ENCODE measurements around the gene GABPB1. TPM values are rescaled to one million over a fixed set of nuclear protein-coding genes. Genes with fewer than 3 reads are reported as not detected.
A peak's percentile ranks its signal among the peaks of the same experiment; 100 is the strongest.

GABPB1 gene
- total RNA-seq, 1 donor from 2014 or later, result 69.5 TPM

DNA sequence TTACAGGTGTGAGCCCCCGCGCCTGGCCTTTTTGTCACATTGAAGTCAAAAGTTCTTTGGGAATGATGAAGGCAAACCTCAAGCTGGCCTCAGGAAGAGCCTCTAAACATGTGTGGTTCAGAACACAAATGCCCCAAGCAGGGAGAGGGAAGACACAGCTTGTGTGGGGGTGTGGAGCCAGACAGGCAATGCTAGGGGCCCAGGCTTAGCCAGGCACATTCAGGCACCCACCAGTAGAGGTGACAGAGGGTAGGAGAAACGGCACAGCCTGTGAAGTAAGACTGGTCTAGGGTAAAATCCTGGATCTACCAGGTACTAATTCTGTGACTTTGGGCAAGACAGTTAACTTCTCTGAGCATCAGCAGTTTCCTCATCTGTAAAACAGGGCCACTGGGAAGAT, 93.0 kb downstream of the GABPB1 start:
- Mint-ChIP-seq H3K9me3 (peaks cover 1% of the 10 kb centered on the region), H3K27me3 (ENCODE audit: low read depth) (no peaks in the 10 kb centered on the region), H3K27ac (peak overlapping the region; percentile 98), H3K4me1 (ENCODE audit: low read depth) (peaks cover 66% of the 10 kb centered on the region), H3K4me3 (ENCODE audit: low read depth) (no peak overlapping the region), H3K36me3 (ENCODE audit: low read depth) (peaks cover 4% of the 10 kb centered on the region)
- no peak for DNase-seq (ENCODE audit: low spot score)
- intact Hi-C loops (cut with micrococcal nuclease), result loop anchor here (1.0 to 5.0 kb wide), 10 partner anchors 13 to 1385 kb away; partner anchors contain the start of gene EID1

DNA sequence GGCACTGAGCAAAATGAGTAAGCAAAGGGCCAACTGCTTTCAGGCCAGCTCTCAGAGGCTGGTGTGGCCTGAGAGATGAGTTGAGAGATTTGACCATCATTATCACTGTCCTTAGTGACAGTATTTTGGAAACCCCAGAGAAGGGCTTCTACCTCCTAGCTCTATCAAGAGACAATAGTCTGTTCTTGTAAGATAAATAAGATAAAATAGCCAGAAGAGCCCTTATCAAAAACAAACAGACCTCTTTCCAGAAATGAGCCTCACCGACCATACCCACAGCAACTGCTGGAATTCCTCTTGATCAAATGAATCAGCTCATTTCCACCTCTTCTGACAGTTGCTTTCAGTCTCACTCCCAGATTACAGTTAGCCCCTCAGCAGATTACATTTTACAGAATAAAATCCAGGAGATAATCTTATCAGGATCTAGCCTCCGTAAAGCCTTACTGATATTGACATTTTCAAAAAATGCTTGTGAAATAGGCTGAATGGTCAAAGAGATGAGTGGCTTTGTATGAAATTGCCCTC, 94.0 kb downstream of the GABPB1 start:
- no peaks in the 10 kb centered on the region for H3K27me3 Mint-ChIP-seq (ENCODE audit: low read depth)
- H3K4me1 Mint-ChIP-seq (ENCODE audit: low read depth), result peaks cover 76% of the 10 kb centered on the region
- peaks cover 5% of the 10 kb centered on the region for H3K36me3 Mint-ChIP-seq (ENCODE audit: low read depth)
- intact Hi-C loops (cut with micrococcal nuclease), result loop anchor here (1.0 to 5.0 kb wide), 12 partner anchors 12 to 1384 kb away; partner anchors contain the start of gene EID1
- no peaks in the 10 kb centered on the region for H3K9me3 Mint-ChIP-seq
- peak overlapping the region; percentile 98 for H3K27ac Mint-ChIP-seq
- no peak for DNase-seq (ENCODE audit: low spot score)
- H3K4me3 Mint-ChIP-seq (ENCODE audit: low read depth), result peak overlapping the region; percentile 64

DNA sequence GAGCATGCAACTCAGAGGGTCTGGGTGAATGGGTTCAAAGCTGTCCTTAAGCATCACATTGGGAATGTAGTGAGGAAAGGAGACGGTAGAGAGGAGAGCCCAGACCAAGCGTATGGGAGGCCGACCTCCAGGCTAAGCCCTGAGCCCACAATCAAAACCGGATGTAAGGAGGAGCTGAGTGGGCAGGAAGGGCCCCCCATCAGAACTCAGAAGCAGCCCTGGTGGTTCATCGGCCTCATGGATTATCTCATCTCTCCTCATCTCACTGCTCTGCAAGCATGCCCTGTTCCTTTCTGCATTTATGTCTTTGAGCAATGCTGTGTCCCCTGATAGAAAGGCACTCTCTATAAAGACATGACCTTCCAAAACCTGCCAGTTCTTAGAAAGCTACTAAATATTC, 95.7 kb downstream of the GABPB1 start:
- Mint-ChIP-seq H3K4me3 (ENCODE audit: low read depth) (peak overlapping the region; percentile 15), H3K4me1 (ENCODE audit: low read depth) (peaks cover 77% of the 10 kb centered on the region), H3K27me3 (ENCODE audit: low read depth) (no peaks in the 10 kb centered on the region), H3K9me3 (no peaks in the 10 kb centered on the region), H3K36me3 (ENCODE audit: low read depth) (peaks cover 11% of the 10 kb centered on the region), H3K27ac (peak overlapping the region; percentile 98)
- intact Hi-C loops (cut with micrococcal nuclease), result no loop called here
- no peak for DNase-seq (ENCODE audit: low spot score)

DNA sequence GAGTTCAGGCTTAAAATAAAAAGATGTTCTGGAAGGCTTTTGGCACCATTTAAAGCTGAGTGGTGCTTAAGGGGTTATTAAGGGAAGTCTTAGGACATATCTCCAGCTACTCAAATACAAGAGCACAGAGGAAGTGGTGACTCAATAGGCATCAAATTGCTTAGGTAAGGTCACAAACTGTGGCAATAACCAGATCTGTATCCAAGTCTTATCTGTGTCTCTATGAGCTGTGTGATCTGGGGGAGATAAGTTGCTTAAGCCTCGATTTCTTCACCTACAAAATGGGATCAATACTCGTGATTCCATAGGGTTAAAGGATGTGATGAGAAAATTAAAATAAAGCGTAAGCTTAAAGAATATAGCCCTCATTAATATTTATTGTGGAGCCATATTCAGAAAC, 97.1 kb downstream of the GABPB1 start:
- no peaks in the 10 kb centered on the region for H3K9me3 Mint-ChIP-seq
- H3K27me3 Mint-ChIP-seq (ENCODE audit: low read depth), result no peaks in the 10 kb centered on the region
- peaks cover 11% of the 10 kb centered on the region for H3K36me3 Mint-ChIP-seq (ENCODE audit: low read depth)
- peak overlapping the region; percentile 98 for H3K27ac Mint-ChIP-seq
- H3K4me1 Mint-ChIP-seq (ENCODE audit: low read depth), result peaks cover 73% of the 10 kb centered on the region
- intact Hi-C loops (cut with micrococcal nuclease), result no loop called here
- no peak for DNase-seq (ENCODE audit: low spot score)
- no peak overlapping the region for H3K4me3 Mint-ChIP-seq (ENCODE audit: low read depth)

DNA sequence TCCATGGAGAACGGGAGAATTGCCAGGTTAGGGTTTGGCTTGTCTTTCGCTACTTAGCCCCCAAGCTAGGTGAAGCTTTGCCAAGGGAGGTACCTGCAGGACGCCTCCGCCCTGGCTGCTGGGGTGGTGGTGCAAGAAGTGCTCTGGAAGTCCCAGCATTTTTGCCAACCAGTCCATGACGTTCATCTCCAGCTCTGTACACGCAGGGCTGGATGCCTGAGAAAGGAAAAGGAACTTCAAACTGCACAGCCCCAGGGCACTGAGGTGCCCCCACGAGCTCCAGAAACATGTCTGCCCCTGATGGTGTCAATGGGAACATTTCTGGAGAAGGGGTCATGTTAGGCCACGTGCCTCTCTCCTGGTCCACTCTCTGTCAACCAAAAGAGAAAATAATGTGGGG, 97.7 kb downstream of the GABPB1 start:
- no peak overlapping the region for H3K4me3 Mint-ChIP-seq (ENCODE audit: low read depth)
- peaks cover 73% of the 10 kb centered on the region for H3K4me1 Mint-ChIP-seq (ENCODE audit: low read depth)
- intact Hi-C loops (cut with micrococcal nuclease), result no loop called here
- H3K27me3 Mint-ChIP-seq (ENCODE audit: low read depth), result no peaks in the 10 kb centered on the region
- H3K36me3 Mint-ChIP-seq (ENCODE audit: low read depth), result peaks cover 11% of the 10 kb centered on the region
- H3K9me3 Mint-ChIP-seq, result no peaks in the 10 kb centered on the region
- no peak for DNase-seq (ENCODE audit: low spot score)
- peak overlapping the region; percentile 90 for H3K27ac Mint-ChIP-seq

DNA sequence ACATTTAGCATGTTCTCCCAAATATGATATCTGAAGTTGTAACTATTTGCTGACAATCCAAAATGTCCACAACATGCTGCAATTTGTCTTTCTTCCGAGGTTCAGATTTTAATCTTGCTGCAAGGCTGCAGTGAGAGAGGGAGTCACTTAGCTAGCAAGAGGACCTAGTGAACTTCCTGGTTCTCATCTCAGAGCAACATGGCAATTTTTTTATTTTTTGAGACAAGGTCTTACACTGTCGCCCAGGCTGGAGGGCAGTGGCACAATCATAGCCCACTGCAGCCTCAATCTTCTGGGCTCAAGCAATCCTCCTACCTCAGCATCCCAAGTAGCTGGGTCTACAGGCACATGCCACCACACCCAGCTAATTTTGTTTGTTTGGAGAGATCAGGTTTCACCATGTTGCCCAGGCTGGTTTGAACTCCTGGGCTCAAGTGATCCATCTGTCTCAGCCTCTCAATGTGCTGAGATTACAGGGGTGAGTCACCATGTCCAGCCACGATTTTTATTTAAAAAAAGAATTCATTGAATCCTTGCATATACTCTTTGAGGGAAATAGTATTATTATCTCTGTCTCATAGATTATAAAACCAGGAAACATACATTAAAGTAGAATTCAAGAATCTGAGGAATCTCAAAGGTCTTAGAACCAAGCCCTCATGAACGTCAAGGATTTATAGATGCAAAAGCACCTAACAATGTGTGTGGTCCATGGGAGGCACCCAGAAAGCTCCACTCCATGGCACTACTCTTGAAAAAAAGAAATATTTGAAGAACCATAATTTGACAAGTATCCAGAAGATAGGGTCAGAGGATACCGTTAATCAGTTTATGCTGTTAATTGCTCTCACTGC, 98.6 kb downstream of the GABPB1 start:
- Mint-ChIP-seq H3K36me3 (ENCODE audit: low read depth) (peaks cover 11% of the 10 kb centered on the region), H3K9me3 (no peaks in the 10 kb centered on the region), H3K4me3 (ENCODE audit: low read depth) (no peak overlapping the region), H3K27ac (peak overlapping the region; percentile 90), H3K27me3 (ENCODE audit: low read depth) (no peaks in the 10 kb centered on the region), H3K4me1 (ENCODE audit: low read depth) (peaks cover 69% of the 10 kb centered on the region)
- intact Hi-C loops (cut with micrococcal nuclease), result no loop called here
- DNase-seq (ENCODE audit: low spot score), result no peak

DNA sequence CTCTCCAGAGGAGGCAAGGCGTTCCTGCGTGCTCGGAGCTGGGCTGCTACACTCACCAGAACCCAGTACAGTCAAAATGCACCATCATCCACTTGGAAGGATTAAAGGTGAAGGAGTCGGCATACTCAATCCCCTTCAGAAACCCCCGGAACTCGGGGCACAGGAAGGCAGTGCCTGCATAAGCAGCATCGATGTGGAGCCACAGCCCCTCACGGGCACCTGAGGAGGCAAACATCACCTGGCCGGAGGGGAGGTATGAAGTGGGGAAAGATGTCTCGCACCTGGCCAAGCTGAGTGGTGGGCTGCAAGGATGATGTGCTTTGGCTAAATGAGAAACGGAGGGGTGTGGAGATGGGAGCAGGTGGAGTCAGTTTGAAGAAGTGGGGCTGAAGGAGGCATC, 102.4 kb downstream of the GABPB1 start:
- H3K27ac Mint-ChIP-seq, result no peak overlapping the region
- H3K4me1 Mint-ChIP-seq (ENCODE audit: low read depth), result peaks cover 76% of the 10 kb centered on the region
- no peak overlapping the region for H3K4me3 Mint-ChIP-seq (ENCODE audit: low read depth)
- H3K36me3 Mint-ChIP-seq (ENCODE audit: low read depth), result peaks cover 21% of the 10 kb centered on the region
- DNase-seq (ENCODE audit: low spot score), result no peak
- H3K27me3 Mint-ChIP-seq (ENCODE audit: low read depth), result no peaks in the 10 kb centered on the region
- H3K9me3 Mint-ChIP-seq, result no peaks in the 10 kb centered on the region
- intact Hi-C loops (cut with micrococcal nuclease), result no loop called here

DNA sequence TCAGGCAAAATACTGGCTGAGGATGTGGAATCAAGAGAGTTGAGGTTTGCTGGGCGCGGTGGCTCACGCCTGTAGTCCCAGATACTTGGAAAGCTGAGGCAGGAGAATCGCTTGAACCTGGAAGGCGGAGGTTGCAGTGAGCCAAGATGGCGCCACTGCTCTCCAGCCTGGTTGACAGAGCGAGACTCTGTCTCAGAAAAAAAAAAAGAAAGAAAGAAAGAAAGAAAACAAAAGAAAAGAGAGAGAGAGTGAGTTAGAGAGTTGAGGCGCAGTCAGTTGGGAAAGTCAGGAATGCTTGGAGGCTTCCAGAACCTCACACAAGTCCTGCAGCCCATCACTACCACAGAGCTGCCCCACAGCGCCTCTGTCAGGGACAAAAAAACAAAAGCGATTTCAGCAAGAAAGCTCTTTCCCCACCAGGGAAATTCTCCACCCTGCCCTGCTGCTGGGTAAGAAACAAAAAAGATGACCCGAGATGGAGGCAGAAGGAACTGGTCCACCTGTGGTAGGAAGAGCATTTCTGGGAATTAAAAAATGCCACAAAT, 103.3 kb downstream of the GABPB1 start:
- Mint-ChIP-seq H3K4me1 (ENCODE audit: low read depth) (peaks cover 75% of the 10 kb centered on the region), H3K4me3 (ENCODE audit: low read depth) (no peak overlapping the region), H3K27me3 (ENCODE audit: low read depth) (no peaks in the 10 kb centered on the region), H3K9me3 (no peaks in the 10 kb centered on the region), H3K36me3 (ENCODE audit: low read depth) (peaks cover 17% of the 10 kb centered on the region), H3K27ac (peak overlapping the region; percentile 35)
- intact Hi-C loops (cut with micrococcal nuclease), result no loop called here
- no peak for DNase-seq (ENCODE audit: low spot score)

DNA sequence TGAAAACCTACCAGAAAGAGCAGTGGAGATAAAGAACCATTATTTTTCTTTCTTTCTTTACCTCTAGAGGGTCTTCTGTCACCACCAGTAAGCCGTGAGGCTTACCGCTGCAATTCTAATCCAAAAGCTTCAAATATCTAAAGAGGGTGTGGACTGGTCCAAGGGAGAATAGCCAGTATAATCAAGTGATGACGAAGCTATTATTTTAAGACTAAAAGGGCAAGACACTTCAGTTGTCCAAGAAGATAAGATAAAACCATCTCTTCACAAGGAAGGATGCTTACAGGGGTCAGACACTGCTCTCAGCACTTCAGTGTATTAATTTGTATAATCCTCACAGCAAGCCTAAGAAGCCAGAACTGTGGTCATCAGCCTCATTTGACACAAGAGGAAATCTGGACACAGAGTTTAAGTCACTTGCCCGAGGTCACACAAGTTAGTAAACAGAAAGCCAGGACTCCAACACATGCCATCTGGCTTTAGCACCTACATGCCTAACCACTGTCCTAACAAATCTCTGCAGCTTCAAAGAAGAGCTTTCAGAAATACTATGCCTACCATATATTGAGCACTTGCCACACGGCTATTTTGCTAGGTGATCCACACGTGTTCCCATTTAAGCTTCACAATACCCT, 104.1 kb downstream of the GABPB1 start:
- no peak overlapping the region for H3K4me3 Mint-ChIP-seq (ENCODE audit: low read depth)
- H3K27ac Mint-ChIP-seq, result peak overlapping the region; percentile 17
- H3K4me1 Mint-ChIP-seq (ENCODE audit: low read depth), result peaks cover 75% of the 10 kb centered on the region
- no peak for DNase-seq (ENCODE audit: low spot score)
- H3K9me3 Mint-ChIP-seq, result no peaks in the 10 kb centered on the region
- intact Hi-C loops (cut with micrococcal nuclease), result no loop called here
- peaks cover 15% of the 10 kb centered on the region for H3K36me3 Mint-ChIP-seq (ENCODE audit: low read depth)
- H3K27me3 Mint-ChIP-seq (ENCODE audit: low read depth), result no peaks in the 10 kb centered on the region

DNA sequence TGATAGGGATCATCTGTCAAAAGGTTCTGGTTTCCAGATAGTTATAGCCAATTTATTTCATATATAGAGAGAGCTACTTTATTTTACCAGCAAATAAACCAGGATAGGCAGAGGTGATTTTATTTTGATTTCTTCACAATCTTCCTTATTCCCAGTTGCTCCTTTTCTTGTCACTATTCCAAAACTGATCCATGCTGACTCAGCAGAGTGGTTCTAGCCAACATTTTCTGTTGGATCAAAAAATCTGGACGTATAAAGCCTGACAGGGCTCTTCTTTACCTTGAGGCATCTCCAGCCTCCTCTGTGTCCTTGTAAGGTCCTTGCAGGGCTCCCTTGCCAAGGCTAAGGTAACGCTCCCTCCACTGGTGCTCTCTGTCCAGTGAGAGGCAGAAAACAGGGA, 105.3 kb downstream of the GABPB1 start:
- Mint-ChIP-seq H3K4me1 (ENCODE audit: low read depth) (peaks cover 71% of the 10 kb centered on the region), H3K4me3 (ENCODE audit: low read depth) (no peak overlapping the region), H3K27ac (peak overlapping the region; percentile 99), H3K36me3 (ENCODE audit: low read depth) (peaks cover 18% of the 10 kb centered on the region), H3K27me3 (ENCODE audit: low read depth) (no peaks in the 10 kb centered on the region), H3K9me3 (no peaks in the 10 kb centered on the region)
- DNase-seq (ENCODE audit: low spot score), result no peak
- intact Hi-C loops (cut with micrococcal nuclease), result loop anchor here (1.0 to 5.0 kb wide), 5 partner anchors 11 to 142 kb away; no protein-coding TSS in a partner anchor

DNA sequence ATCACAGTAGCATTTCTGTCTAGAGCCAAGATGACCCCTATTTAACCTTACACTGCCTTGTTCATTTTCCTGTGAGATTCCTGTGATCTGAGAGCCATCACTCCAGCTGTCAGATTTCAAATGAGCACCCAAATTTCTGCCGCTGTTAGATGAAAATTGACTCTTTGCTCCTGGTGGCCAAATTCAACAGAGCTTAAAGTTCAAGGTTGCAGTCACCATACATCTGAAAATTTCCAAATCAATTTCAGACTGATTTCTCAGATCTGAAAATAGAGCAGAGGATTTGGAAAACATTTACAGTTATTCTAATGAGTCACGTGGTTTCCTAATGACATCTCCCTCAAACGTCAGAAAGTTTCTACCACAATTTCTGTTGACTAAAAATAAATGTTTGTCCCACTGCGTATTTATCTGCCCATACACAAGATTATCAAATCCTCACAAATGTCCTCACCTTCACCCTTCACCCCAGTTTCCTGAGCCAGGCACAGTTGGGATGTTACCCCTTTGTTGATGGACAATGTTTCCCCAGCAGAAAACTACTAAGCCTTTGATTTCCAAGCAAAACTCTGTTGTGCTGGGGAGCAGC, 105.9 kb downstream of the GABPB1 start:
- H3K4me1 Mint-ChIP-seq (ENCODE audit: low read depth), result peaks cover 70% of the 10 kb centered on the region
- peak overlapping the region; percentile 99 for H3K27ac Mint-ChIP-seq
- DNase-seq (ENCODE audit: low spot score), result no peak

DNA sequence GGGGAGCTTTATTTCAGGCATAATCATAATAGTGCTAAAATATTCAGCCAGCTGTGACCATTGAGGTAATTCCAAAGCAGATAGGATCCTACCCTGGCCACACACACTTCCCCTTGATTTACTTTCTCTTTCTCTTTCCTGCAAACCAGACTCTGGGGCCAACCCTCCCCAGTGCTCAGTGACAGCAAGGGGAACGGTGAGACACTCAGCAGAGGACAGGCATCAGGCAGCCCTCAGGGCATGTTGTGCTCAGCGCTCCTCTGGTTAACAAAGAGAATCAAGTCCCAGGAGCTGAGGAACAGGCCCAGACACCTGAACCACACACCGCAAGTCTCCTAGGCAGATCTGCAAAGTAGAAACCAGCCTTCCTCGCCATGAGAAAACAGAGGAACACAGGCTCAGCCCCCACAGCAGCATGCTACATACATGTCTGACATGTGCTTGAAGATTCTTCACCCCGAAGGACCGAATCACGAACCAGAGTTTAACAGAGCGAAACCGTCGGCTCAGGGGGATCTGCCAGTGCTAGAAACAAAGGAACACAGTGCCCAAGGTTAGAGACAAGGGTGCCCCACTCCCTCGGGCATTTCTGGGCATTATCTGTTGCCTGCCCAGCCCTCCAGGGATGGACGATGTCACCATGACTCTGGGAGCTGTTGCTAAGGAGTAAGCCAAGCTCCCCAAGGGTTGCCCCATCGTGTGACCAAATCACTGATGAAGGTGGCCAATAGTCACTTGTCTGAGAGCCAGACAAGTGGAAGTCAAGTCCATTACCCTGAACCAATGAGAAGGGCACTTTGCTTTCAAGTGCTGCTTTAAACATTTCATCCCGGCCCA, 107.0 kb downstream of the GABPB1 start:
- peaks cover 28% of the 10 kb centered on the region for H3K36me3 Mint-ChIP-seq (ENCODE audit: low read depth)
- H3K4me3 Mint-ChIP-seq (ENCODE audit: low read depth), result peak overlapping the region; percentile 82
- H3K9me3 Mint-ChIP-seq, result no peaks in the 10 kb centered on the region
- intact Hi-C loops (cut with micrococcal nuclease), result loop anchor here (2.0 to 5.0 kb wide), 5 partner anchors 64 to 141 kb away; partner anchors contain the start of gene SLC27A2
- peaks cover 68% of the 10 kb centered on the region for H3K4me1 Mint-ChIP-seq (ENCODE audit: low read depth)
- no peaks in the 10 kb centered on the region for H3K27me3 Mint-ChIP-seq (ENCODE audit: low read depth)
- peak overlapping the region; percentile 99 for H3K27ac Mint-ChIP-seq
- DNase-seq (ENCODE audit: low spot score), result peak; percentile 62

More for the DNA sequence above, 105.9 kb downstream of the GABPB1 start:
- intact Hi-C loops (cut with micrococcal nuclease), result loop anchor here (1.0 to 5.0 kb wide), 5 partner anchors 11 to 142 kb away; no protein-coding TSS in a partner anchor
- Mint-ChIP-seq H3K27me3 (ENCODE audit: low read depth) (no peaks in the 10 kb centered on the region), H3K9me3 (no peaks in the 10 kb centered on the region), H3K36me3 (ENCODE audit: low read depth) (peaks cover 20% of the 10 kb centered on the region), H3K4me3 (ENCODE audit: low read depth) (peak overlapping the region; percentile 82)

Data from activated T-helper 2 cell treated with anti-CD3 and anti-CD28 coated beads, Interferon-gamma antibody, Interleukin-2, Interleukin-4, amounts not matched to agents 10 μg/mL and 5 μg/mL and 100 μg/mL, durations not matched to agents 14 hours and 24 hours and 36 hours (primary cell).